DOHH2 (cell line): ENCODE measurements around the gene ANKDD1A.

Experiments used
- H3F3A ChIP-seq: fragments of 200-600 bp; sonication (generic), shearing (Covaris generic); 2 replicates; pipeline ENCODE4 v1.6.0; 2016; ENCODE audit warnings: antibody characterized with exemption, mild to moderate bottlenecking; ENCODE audit not compliant: control insufficient read depth, insufficient read depth
- H3K27ac ChIP-seq: fragments of 200-600 bp; sonication (generic); 2 replicates; pipeline ENCODE4 v1.5.1; 2014; ENCODE audit warnings: low read depth, mild to moderate bottlenecking, low read length, moderate library complexity
- H3K27me3 ChIP-seq: fragments of 200-600 bp; sonication (generic); 2 replicates; pipeline ENCODE4 v1.6.1; 2014; ENCODE audit warnings: mild to moderate bottlenecking, low read length, mixed read lengths; ENCODE audit not compliant: control insufficient read depth
- H3K36me3 ChIP-seq: fragments of 200-600 bp; sonication (generic); 2 replicates; pipeline ENCODE4 v1.6.1; 2014; ENCODE audit warnings: mild to moderate bottlenecking, low read length, moderate library complexity, mixed read lengths; ENCODE audit not compliant: control insufficient read depth
- H3K4me1 ChIP-seq: fragments of 200-600 bp; sonication (generic); 2 replicates; pipeline ENCODE4 v1.6.1; 2014; ENCODE audit warnings: mild to moderate bottlenecking, low read length, mixed read lengths; ENCODE audit not compliant: control insufficient read depth
- H3K4me2 ChIP-seq: fragments of 200-600 bp; sonication (generic); 2 replicates; pipeline ENCODE4 v1.6.0; 2014; ENCODE audit warnings: mild to moderate bottlenecking, low read length, moderate library complexity
- H3K4me3 ChIP-seq: fragments of 200-600 bp; sonication (generic); 2 replicates; pipeline ENCODE4 v1.5.1; 2014; ENCODE audit warnings: mild to moderate bottlenecking, low read length, mixed read lengths
- H3K79me2 ChIP-seq: fragments of 200-600 bp; sonication (generic); 2 replicates; pipeline ENCODE4 v1.6.1; 2014; ENCODE audit warnings: mild to moderate bottlenecking, low read length, mixed read lengths; ENCODE audit not compliant: control insufficient read depth
- H3K9me2 ChIP-seq: fragments of 200-600 bp; sonication (generic); replicated peaks from 2 replicates; pipeline ENCODE4 v1.6.1; 2014; ENCODE audit warnings: mild to moderate bottlenecking, low read length, mixed read lengths; ENCODE audit not compliant: control insufficient read depth
- H3K9me3 ChIP-seq: fragments of 200-600 bp; sonication (generic); 2 replicates; pipeline ENCODE4 v1.6.1; 2014; ENCODE audit warnings: antibody characterized with exemption, low read length, mixed read lengths; ENCODE audit not compliant: control insufficient read depth, insufficient read depth
- H4K20me1 ChIP-seq: fragments of 200-600 bp; sonication (generic); 2 replicates; pipeline ENCODE4 v1.6.0; 2014; ENCODE audit warnings: low read depth, mild to moderate bottlenecking, antibody characterized with exemption, low read length, moderate library complexity; ENCODE audit not compliant: control insufficient read depth, insufficient read depth
- EZH2phosphoT487 ChIP-seq: fragments of 200-600 bp; sonication (generic); IDR thresholded peaks from 2 replicates; pipeline ENCODE4 v1.6.1; 2017; ENCODE audit warnings: borderline replicate concordance, mild to moderate bottlenecking, antibody characterized with exemption, low read length, moderate library complexity, mixed read lengths
- TF ChIP-seq, protein P1 (sequence below): fragments of 200-600 bp; sonication (generic); IDR thresholded peaks from one replicate; pipeline ENCODE4 v1.5.1; 2014; ENCODE audit warnings: antibody characterized with exemption, mild to moderate bottlenecking, low read depth, low read length; ENCODE audit not compliant: poor library complexity, severe bottlenecking

The ANKDD1A gene

GRCh38 chr15:64931381-64931780 lies 19.7 kb downstream of the ANKDD1A start:
- no peaks in the 10 kb centered on the region for H3K9me3 ChIP-seq
- H3K4me3 ChIP-seq, result no peak overlapping the region
- peaks cover 4% of the 10 kb centered on the region for H3K4me1 ChIP-seq
- H3K4me2 ChIP-seq, result no peak overlapping the region
- peaks cover 2% of the 10 kb centered on the region; the same call in 1 of the 2 replicates for H3K27me3 ChIP-seq
- no peaks in the 10 kb centered on the region for H3K36me3 ChIP-seq
- no peaks in the 10 kb centered on the region for H4K20me1 ChIP-seq
- H3K79me2 ChIP-seq, result no peaks in the 10 kb centered on the region
- no peaks in the 10 kb centered on the region for H3K9me2 ChIP-seq
- no peaks in the 10 kb centered on the region for H3F3A ChIP-seq
- TF ChIP-seq EZH2phosphoT487, result no peak
- TF ChIP-seq, protein P1, sequence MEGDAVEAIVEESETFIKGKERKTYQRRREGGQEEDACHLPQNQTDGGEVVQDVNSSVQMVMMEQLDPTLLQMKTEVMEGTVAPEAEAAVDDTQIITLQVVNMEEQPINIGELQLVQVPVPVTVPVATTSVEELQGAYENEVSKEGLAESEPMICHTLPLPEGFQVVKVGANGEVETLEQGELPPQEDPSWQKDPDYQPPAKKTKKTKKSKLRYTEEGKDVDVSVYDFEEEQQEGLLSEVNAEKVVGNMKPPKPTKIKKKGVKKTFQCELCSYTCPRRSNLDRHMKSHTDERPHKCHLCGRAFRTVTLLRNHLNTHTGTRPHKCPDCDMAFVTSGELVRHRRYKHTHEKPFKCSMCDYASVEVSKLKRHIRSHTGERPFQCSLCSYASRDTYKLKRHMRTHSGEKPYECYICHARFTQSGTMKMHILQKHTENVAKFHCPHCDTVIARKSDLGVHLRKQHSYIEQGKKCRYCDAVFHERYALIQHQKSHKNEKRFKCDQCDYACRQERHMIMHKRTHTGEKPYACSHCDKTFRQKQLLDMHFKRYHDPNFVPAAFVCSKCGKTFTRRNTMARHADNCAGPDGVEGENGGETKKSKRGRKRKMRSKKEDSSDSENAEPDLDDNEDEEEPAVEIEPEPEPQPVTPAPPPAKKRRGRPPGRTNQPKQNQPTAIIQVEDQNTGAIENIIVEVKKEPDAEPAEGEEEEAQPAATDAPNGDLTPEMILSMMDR, result no peak
- H3K27ac ChIP-seq, result no peak overlapping the region

- Histone ChIP-seq H3K4me3 (no peak overlapping the region), H3K4me2 (no peak overlapping the region), H3F3A (no peaks in the 10 kb centered on the region), H3K36me3 (no peaks in the 10 kb centered on the region), H3K27ac (no peak overlapping the region), H3K27me3 (peaks cover 2% of the 10 kb centered on the region; the same call in 1 of the 2 replicates), H3K79me2 (no peaks in the 10 kb centered on the region), H3K9me2 (no peaks in the 10 kb centered on the region), H3K9me3 (no peaks in the 10 kb centered on the region), H3K4me1 (no peaks in the 10 kb centered on the region), H4K20me1 (no peaks in the 10 kb centered on the region)
- TF ChIP-seq EZH2phosphoT487, result no peak
- TF ChIP-seq, protein P1, result no peak
Measured at GRCh38 chr15:64934023-64934422, 22.3 kb downstream of the ANKDD1A start.

DNA sequence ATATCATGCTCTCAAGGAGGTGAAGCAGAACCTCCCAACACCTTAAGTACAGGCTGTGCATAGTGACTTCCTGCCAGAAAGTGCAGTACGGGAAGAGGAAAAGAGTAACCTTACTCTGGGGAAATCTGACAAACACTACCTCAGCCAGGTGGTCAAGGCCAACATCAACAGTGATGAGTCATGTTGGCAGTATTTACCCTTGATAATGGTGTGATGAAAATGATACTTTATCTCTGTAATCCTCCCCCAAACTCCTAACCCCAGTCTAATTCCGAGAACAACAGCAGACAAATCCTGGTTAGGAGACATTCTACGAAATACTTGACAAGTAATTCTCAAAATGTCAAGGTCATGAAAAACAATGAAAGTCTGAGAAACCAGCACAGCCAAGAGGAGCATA lies 26.5 kb downstream of the ANKDD1A start:
- Histone ChIP-seq H3K4me3 (no peak overlapping the region), H3K27me3 (no peaks in the 10 kb centered on the region), H3K9me2 (no peaks in the 10 kb centered on the region), H3K79me2 (no peaks in the 10 kb centered on the region), H4K20me1 (no peaks in the 10 kb centered on the region), H3K4me2 (no peak overlapping the region), H3F3A (no peaks in the 10 kb centered on the region), H3K36me3 (no peaks in the 10 kb centered on the region), H3K4me1 (no peaks in the 10 kb centered on the region), H3K27ac (no peak overlapping the region), H3K9me3 (no peaks in the 10 kb centered on the region)
- no peak for TF ChIP-seq EZH2phosphoT487
- TF ChIP-seq, protein P1, result no peak
